ENCODE data around the gene GDF2.

The GDF2 gene

DNA sequence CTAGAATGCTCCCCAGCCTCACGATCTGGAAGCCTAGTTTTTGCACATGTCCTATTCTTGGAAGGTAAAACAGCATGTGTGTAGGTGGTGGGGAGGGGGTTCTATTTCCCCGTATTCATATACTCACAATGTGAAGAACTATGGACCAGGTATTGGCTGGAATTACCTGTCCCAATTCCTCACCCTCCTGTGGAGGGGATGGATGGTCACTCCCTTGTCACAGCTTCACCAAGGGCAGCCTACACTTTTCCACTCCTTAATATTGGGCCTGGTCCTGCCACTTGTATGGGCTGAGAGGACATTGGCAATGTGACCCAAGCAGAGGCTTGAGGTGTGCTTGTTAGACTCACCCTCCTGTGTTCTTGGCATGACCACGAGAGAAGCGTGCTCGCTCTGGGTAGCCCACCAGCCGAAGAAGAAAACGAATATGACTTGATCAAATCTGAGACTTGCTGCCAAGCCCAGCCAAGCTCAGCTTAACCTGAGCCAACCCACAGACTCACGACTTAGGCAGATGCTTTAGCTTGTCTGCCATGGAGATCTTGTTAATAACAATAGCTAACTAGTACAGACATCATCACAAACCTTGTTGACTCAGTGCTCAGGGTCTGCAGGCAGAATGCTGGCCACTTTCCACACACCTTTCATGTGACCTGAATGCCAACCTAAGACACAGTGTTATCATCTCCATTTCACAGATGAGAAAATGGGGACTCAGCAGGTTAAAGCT, 44.6 kb downstream of the GDF2 start:
- Histone ChIP-seq H3K9me2 (ENCODE audit: low read depth, low read length) (no peaks in the 10 kb centered on the region), H3K79me2 (ENCODE audit: insufficient read depth, low read length) (no peaks in the 10 kb centered on the region), H3K4me3 (ENCODE audit: low read depth, low read length, poor library complexity, severe bottlenecking) (no peak overlapping the region), H3K4me1 (ENCODE audit: insufficient read depth, low read length, severe bottlenecking) (no peaks in the 10 kb centered on the region), H2AFZ (ENCODE audit: low read length) (no peak overlapping the region), H3K27me3 (ENCODE audit: insufficient read depth, low read length) (no peaks in the 10 kb centered on the region), H4K20me1 (ENCODE audit: insufficient read depth, low read length) (no peaks in the 10 kb centered on the region), H3K36me3 (ENCODE audit: insufficient read depth, low read length) (no peaks in the 10 kb centered on the region), H3K9ac (ENCODE audit: low read length) (no peak overlapping the region), H3K4me2 (ENCODE audit: low read length) (no peak overlapping the region), H3F3A (ENCODE audit: insufficient read depth, low read length) (no peaks in the 10 kb centered on the region), H3K9me3 (ENCODE audit: low read length) (no peaks in the 10 kb centered on the region), H3K27ac (ENCODE audit: low read depth, low read length, poor library complexity, severe bottlenecking) (no peak overlapping the region)
- TF ChIP-seq, protein P1, sequence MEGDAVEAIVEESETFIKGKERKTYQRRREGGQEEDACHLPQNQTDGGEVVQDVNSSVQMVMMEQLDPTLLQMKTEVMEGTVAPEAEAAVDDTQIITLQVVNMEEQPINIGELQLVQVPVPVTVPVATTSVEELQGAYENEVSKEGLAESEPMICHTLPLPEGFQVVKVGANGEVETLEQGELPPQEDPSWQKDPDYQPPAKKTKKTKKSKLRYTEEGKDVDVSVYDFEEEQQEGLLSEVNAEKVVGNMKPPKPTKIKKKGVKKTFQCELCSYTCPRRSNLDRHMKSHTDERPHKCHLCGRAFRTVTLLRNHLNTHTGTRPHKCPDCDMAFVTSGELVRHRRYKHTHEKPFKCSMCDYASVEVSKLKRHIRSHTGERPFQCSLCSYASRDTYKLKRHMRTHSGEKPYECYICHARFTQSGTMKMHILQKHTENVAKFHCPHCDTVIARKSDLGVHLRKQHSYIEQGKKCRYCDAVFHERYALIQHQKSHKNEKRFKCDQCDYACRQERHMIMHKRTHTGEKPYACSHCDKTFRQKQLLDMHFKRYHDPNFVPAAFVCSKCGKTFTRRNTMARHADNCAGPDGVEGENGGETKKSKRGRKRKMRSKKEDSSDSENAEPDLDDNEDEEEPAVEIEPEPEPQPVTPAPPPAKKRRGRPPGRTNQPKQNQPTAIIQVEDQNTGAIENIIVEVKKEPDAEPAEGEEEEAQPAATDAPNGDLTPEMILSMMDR (IDR thresholded peaks at IDR 0.05; ENCODE audit: low read length), result no peak
- TF ChIP-seq EZH2 (IDR thresholded peaks at IDR 0.05; ENCODE audit: borderline replicate concordance, low read length), result no peak

DNA sequence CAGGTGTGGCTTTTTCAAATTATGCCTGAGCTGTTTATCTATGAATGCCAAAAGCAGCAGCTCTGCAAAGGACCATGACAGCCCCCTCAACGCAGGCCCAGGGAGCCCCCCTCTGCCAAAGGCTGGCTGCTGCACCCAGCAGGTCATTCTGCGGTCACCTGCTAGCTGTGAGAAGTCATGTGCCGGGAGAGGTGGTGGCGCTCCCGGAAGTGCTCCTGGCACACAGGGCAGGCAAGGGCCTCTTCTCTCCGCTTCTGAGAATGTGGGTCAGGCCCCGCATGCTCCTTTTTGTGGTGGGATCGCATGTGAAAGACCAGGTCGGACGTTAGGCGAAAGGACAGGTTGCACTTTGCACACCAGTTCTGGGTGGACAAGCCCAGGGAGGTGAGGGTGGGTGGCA, 45.4 kb downstream of the GDF2 start:
- Histone ChIP-seq H3K4me2 (ENCODE audit: low read length) (no peak overlapping the region), H3K4me1 (ENCODE audit: insufficient read depth, low read length, severe bottlenecking) (no peaks in the 10 kb centered on the region)
- TF ChIP-seq, protein P1 (IDR thresholded peaks at IDR 0.05; ENCODE audit: low read length), result no peak
- no peak for TF ChIP-seq EZH2 (IDR thresholded peaks at IDR 0.05; ENCODE audit: borderline replicate concordance, low read length)

DNA sequence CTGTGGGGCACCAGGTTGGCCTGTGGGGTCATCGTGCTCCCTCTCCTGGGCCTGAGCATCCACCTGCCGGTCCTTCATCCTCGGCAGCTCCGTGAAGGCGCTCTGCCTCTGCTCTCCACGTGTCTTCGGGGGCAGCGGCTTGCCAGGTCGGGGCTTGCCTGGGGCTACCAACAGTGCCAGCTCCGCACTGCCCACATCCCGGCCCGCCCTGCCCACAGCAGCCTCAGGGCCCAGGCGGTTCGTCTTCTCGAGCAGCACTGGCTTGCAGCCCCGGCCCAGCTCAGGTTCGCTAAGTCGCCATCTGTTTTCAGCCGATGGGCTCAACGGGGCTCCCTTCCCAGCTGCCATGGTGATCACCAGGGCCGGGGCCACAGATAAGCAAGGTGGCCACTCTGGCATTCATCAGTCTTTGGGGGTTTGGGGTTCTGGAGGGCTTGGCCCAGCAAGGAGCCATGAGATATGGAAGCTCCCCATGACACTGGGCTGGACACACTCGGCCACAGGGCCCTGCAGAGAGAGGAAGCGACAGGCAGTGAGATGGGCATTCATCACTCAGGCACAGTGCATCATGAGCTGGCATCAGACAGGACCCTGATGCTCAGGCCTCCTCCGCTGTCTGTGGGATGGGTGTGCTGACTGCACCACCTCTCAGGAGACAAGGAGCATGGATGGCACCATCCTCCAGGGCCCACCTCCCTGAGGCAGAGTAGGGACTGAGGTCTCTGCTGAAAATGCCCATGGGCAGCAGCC, 46.4 kb downstream of the GDF2 start:
- no peak for TF ChIP-seq EZH2 (IDR thresholded peaks at IDR 0.05; ENCODE audit: borderline replicate concordance, low read length)
- TF ChIP-seq, protein P1 (IDR thresholded peaks at IDR 0.05; ENCODE audit: low read length), result no peak
- Histone ChIP-seq H3K9me3 (ENCODE audit: low read length) (no peaks in the 10 kb centered on the region), H3K27ac (ENCODE audit: low read depth, low read length, poor library complexity, severe bottlenecking) (no peak overlapping the region), H2AFZ (ENCODE audit: low read length) (no peak overlapping the region), H3K36me3 (ENCODE audit: insufficient read depth, low read length) (no peaks in the 10 kb centered on the region), H3K4me3 (ENCODE audit: low read depth, low read length, poor library complexity, severe bottlenecking) (no peak overlapping the region), H4K20me1 (ENCODE audit: insufficient read depth, low read length) (no peaks in the 10 kb centered on the region), H3K9me2 (ENCODE audit: low read depth, low read length) (no peaks in the 10 kb centered on the region), H3K4me1 (ENCODE audit: insufficient read depth, low read length, severe bottlenecking) (no peaks in the 10 kb centered on the region), H3K9ac (ENCODE audit: low read length) (no peak overlapping the region), H3K4me2 (ENCODE audit: low read length) (no peak overlapping the region), H3F3A (ENCODE audit: insufficient read depth, low read length) (no peaks in the 10 kb centered on the region), H3K79me2 (ENCODE audit: insufficient read depth, low read length) (no peaks in the 10 kb centered on the region), H3K27me3 (ENCODE audit: insufficient read depth, low read length) (no peaks in the 10 kb centered on the region)

More for the DNA sequence above, 45.4 kb downstream of the GDF2 start:
- Histone ChIP-seq H2AFZ (ENCODE audit: low read length) (no peak overlapping the region), H3K27me3 (ENCODE audit: insufficient read depth, low read length) (no peaks in the 10 kb centered on the region), H3K9ac (ENCODE audit: low read length) (no peak overlapping the region), H3F3A (ENCODE audit: insufficient read depth, low read length) (no peaks in the 10 kb centered on the region), H3K36me3 (ENCODE audit: insufficient read depth, low read length) (no peaks in the 10 kb centered on the region), H3K79me2 (ENCODE audit: insufficient read depth, low read length) (no peaks in the 10 kb centered on the region), H4K20me1 (ENCODE audit: insufficient read depth, low read length) (no peaks in the 10 kb centered on the region), H3K9me3 (ENCODE audit: low read length) (no peaks in the 10 kb centered on the region), H3K9me2 (ENCODE audit: low read depth, low read length) (no peaks in the 10 kb centered on the region), H3K27ac (ENCODE audit: low read depth, low read length, poor library complexity, severe bottlenecking) (no peak overlapping the region), H3K4me3 (ENCODE audit: low read depth, low read length, poor library complexity, severe bottlenecking) (no peak overlapping the region)
